Measurements from ENCODE around the gene MEN1.

DNA sequence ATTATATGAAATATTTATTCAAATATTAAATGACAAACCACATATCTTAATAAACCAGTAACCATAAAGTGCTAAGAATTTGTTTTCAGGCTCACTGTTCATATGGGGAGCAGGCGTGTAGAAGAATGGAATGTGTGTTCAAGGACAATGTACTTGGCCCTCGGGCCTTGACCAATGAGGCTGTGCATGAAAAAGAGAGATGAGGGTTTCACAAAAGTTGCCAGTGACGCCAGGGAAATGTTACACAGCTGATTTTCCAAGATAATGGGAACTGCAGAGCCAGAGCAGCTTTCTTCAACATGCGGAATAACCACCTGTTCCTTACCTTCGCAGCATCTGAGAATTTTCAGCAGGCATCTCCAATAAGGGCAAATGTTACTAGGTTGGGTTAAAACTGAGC, 36.2 kb downstream of the MEN1 start:
- TF ChIP-seq, protein P1, sequence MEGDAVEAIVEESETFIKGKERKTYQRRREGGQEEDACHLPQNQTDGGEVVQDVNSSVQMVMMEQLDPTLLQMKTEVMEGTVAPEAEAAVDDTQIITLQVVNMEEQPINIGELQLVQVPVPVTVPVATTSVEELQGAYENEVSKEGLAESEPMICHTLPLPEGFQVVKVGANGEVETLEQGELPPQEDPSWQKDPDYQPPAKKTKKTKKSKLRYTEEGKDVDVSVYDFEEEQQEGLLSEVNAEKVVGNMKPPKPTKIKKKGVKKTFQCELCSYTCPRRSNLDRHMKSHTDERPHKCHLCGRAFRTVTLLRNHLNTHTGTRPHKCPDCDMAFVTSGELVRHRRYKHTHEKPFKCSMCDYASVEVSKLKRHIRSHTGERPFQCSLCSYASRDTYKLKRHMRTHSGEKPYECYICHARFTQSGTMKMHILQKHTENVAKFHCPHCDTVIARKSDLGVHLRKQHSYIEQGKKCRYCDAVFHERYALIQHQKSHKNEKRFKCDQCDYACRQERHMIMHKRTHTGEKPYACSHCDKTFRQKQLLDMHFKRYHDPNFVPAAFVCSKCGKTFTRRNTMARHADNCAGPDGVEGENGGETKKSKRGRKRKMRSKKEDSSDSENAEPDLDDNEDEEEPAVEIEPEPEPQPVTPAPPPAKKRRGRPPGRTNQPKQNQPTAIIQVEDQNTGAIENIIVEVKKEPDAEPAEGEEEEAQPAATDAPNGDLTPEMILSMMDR (tag by site-specific recombination; IDR thresholded peaks at IDR 0.05): no peak
- TF ChIP-seq SP2 (tag by site-specific recombination; IDR thresholded peaks at IDR 0.05) (no peak), ZNF530 (tag by site-specific recombination; IDR thresholded peaks at IDR 0.05; ENCODE audit: low read depth) (no peak), RBAK (tag by site-specific recombination; IDR thresholded peaks at IDR 0.05) (no peak), OSR2 (tag by site-specific recombination; IDR thresholded peaks at IDR 0.05) (no peak), ZNF274 (IDR thresholded peaks at IDR 0.05; ENCODE audit: low read length) (no peak), ZNF274 (tag by site-specific recombination; IDR thresholded peaks at IDR 0.05; ENCODE audit: borderline replicate concordance) (no peak), KLF1 (tag by site-specific recombination; IDR thresholded peaks at IDR 0.05) (no peak), PRDM2 (tag by site-specific recombination; IDR thresholded peaks at IDR 0.05; ENCODE audit: borderline replicate concordance) (no peak)
- TF ChIP-seq, protein P2, sequence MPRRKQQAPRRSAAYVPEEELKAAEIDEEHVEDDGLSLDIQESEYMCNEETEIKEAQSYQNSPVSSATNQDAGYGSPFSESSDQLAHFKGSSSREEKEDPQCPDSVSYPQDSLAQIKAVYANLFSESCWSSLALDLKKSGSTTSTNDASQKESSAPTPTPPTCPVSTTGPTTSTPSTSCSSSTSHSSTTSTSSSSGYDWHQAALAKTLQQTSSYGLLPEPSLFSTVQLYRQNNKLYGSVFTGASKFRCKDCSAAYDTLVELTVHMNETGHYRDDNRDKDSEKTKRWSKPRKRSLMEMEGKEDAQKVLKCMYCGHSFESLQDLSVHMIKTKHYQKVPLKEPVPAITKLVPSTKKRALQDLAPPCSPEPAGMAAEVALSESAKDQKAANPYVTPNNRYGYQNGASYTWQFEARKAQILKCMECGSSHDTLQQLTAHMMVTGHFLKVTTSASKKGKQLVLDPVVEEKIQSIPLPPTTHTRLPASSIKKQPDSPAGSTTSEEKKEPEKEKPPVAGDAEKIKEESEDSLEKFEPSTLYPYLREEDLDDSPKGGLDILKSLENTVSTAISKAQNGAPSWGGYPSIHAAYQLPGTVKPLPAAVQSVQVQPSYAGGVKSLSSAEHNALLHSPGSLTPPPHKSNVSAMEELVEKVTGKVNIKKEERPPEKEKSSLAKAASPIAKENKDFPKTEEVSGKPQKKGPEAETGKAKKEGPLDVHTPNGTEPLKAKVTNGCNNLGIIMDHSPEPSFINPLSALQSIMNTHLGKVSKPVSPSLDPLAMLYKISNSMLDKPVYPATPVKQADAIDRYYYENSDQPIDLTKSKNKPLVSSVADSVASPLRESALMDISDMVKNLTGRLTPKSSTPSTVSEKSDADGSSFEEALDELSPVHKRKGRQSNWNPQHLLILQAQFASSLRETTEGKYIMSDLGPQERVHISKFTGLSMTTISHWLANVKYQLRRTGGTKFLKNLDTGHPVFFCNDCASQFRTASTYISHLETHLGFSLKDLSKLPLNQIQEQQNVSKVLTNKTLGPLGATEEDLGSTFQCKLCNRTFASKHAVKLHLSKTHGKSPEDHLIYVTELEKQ (tag by site-specific recombination; IDR thresholded peaks at IDR 0.05; ENCODE audit: borderline replicate concordance): no peak

All from HEK293 (cell line).